A673 (cell line): Measurements from ENCODE around the gene MFN2.

ENCODE experiments used
- EZH2 ChIP-seq: fragments of 200-600 bp; sonication (generic); IDR thresholded peaks from 2 replicates; pipeline ENCODE4 v1.6.1; 2017; ENCODE audit warnings: borderline replicate concordance, low read depth, mild to moderate bottlenecking, mixed read lengths, antibody characterized with exemption, low read length; ENCODE audit not compliant: poor library complexity, severe bottlenecking
- TF ChIP-seq, protein P1 (sequence below): fragments of 300-800, 200-600 bp; sonication (generic); conservative IDR thresholded peaks from 2 replicates; pipeline ENCODE4 v1.5.1; 2017; ENCODE audit warnings: low read depth, mild to moderate bottlenecking, antibody characterized with exemption, low read length, moderate library complexity, mixed read lengths

DNA sequence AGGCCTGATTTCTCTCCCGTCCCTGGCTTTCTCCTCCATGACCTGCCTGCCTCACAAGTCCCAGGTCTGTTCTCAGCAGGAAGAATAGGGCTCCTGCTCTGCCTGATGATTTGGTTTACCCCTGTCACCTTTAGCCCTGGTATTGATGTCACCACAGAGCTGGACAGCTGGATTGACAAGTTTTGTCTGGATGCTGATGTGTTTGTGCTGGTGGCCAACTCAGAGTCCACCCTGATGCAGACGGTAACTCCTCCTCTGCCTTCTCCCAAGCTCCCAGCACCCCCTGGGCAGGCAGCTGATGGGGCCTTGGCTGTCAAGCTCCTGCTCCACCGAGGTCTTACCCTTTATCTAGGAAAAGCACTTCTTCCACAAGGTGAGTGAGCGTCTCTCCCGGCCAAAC lies 18.4 kb downstream of the MFN2 start:
- TF ChIP-seq, protein P1, sequence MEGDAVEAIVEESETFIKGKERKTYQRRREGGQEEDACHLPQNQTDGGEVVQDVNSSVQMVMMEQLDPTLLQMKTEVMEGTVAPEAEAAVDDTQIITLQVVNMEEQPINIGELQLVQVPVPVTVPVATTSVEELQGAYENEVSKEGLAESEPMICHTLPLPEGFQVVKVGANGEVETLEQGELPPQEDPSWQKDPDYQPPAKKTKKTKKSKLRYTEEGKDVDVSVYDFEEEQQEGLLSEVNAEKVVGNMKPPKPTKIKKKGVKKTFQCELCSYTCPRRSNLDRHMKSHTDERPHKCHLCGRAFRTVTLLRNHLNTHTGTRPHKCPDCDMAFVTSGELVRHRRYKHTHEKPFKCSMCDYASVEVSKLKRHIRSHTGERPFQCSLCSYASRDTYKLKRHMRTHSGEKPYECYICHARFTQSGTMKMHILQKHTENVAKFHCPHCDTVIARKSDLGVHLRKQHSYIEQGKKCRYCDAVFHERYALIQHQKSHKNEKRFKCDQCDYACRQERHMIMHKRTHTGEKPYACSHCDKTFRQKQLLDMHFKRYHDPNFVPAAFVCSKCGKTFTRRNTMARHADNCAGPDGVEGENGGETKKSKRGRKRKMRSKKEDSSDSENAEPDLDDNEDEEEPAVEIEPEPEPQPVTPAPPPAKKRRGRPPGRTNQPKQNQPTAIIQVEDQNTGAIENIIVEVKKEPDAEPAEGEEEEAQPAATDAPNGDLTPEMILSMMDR, result no peak
- no peak for TF ChIP-seq EZH2
